Stimulated activated CD4-positive, alpha-beta T cell treated with anti-CD3 and anti-CD28 coated beads, TNF-alpha, amount 100 ng/mL, for 4 hours (primary cell): ENCODE results near the gene LENG1.
A peak's percentile ranks its signal among the peaks of the same experiment; 100 is the strongest.
"Not testable (repeated sequence)": the region's sequence is repeated elsewhere in the genome, so short reads cannot be mapped to it uniquely, and the experiment has no call there.

Experiments
- DNase-seq, 3 experiments: peaks; one replicate each; pipeline ENCODE4 v3.0.0-alpha.2; 2020; ENCODE audit warnings: low read depth in 3 of 3

The LENG1 gene

DNA sequence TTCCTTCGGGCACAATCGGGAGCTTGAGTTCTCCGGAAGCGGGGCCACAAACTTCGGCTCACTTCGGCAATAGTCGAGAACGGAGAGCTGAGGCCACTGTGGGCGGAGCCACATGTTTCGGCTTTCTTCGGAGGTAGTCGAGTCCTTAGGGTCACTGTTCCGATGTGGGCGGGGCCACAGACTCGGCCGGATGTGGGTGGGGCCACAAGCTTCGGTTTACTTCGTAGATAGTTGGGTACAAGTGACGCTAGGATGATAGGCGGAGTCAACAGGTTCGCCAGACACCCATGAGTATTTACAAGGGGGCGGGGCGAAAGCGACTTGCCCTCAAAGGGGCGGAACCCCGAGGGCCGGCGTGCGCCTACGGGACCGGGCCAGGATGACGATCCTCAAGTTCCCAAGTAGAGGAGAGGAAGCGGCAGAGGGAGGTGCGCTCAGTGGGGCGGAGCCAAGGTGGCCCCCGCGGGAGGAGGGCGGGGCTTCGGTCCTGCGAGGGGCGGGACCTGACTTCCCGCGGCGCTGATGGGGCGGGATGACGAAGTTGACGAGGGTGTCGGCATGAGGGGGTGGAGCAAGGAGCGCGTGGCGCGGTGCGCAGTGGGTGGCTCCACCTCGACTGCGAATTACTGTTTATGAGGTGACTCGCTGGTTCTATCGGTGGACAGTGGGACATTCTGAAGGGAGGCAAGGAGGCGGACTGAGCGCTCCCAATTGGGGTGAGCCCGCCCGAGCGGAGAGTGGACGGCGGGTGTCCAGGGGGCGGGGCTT lies 30.4 kb upstream of the LENG1 start:
- DNase-seq: peak; percentile 99 to 100 (median 100)

DNA sequence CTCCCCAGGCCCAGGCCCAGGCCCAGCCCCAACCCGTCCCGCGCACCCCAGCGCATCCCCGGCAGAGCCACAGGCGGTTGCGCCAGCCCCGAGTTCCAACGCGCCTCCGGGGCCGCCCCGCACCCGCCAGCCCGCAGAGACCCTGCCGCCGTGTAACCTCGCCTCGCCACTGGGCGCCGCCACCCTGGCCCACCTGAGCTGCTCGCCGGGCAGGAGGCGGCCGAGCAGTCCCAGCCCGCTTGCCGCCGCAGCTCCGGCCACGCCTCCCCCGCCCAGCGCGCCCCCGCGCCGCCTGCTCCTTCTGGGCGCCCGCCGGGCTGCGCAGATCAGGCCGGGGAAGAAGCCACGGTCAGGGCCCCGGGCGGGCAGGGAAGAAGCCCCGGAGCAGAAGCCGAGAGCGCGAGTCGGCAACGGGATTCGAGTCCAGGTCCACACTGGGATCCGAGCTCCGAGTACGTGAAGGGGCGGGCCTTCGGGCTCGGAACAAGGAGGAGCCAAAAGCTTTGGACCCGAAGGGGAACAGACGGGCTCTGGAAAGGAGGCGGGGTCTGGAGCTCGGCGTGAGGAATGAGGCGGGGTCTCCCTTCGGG lies 29.7 kb upstream of the LENG1 start, which contains the start of gene MBOAT7:
TSS of gene MBOAT7 (minus strand) at position 436 of the 590 bp plus-strand sequence. CDS start 1,072 bp downstream, outside the sequence.
- no peak for DNase-seq

DNA sequence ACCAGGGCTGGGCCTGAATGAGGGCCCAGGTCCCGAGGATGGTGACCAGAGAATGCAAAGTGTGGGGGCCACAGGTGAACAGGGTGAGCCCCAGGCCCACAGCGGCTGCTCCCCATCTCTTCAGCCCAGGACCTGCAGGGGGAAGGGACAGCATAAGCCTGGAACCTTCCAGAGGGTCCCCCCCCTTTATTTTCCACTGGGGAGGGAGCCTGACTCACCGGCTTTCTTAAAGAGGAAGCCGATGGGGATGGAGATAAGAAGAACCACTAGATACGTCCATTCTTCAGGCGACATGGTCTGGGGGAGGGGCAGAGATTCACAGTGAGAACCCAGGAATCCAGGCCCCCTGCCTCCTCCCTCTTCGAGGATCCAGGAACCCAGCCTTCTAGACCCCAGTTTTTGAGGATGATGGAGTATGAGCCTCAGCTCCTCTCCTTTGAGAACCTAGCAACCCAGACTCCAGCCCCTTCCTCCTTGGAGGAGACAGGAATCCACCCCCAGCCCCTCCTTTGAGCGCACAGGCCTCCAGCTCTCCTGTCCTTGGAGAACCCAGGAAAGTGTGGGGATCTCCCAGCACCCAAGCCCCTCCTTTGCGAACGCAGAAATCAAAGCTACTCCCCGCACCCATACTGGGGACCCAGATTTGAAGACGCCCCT lies 28.8 kb upstream of the LENG1 start:
- DNase-seq: peak in 2 of 3 experiments; percentile 37 to 56

DNA sequence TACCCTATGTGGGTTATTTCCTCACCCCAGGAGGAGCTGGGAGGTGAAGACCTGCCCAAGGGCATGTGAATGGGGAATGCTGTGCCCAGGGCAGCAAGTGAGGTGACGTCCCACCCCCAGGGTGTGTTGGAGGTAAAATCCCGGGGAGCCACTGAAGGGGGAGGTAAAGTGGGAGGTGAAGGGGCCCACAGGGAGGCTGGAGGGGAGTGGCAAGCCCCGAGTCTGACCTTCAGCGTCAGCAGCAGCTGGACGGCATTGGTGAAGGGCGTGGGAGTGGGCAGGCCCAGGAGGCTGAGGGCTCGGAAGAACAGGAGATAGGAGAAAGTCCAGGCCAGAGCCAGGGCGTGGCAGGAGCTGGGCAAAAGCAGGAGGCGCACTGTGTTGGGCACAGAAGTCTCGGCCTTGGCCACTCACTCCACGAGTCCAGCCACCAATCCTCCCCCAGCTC lies 27.4 kb upstream of the LENG1 start:
- DNase-seq: no peak

DNA sequence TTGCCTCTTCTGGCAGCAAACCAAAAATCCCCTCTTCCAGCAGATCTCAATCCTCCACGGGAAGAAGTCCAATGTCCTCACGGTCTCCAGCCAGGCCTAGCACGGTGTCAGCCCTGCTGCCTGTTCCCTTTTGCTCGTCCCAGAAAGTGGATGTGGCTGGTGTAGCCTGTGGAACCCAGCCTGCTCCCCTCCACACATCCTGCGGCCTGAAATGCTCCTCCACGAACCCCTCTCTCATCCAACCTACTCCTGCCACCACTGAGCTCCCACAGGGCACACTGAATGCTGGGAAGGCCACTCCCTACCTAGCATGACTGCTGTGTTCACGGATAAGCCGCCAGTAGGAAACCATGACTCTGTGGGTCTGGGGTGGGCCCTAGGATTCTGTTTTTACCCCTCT lies 26.8 kb upstream of the LENG1 start:
- no peak for DNase-seq

DNA sequence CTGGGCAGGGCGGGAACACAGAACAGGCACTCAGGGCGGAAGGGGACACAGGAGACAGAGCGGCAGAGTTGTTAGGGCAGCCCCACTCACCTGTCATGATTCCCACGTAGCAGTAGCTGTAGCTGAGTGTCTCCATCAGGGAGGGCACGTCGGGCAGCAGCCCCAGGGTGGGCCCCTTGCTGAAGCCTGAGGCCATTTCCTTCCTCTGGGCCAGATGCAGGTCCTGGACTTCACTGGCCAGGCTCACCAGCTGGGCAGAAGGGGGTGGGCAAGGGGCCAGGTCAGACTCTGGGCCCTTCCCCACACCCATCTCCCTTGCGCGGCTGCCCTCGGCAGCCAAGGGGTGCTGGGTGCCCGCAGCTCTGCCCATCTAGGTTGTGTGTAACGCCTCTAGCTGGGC lies 23.9 kb upstream of the LENG1 start:
- no peak for DNase-seq

DNA sequence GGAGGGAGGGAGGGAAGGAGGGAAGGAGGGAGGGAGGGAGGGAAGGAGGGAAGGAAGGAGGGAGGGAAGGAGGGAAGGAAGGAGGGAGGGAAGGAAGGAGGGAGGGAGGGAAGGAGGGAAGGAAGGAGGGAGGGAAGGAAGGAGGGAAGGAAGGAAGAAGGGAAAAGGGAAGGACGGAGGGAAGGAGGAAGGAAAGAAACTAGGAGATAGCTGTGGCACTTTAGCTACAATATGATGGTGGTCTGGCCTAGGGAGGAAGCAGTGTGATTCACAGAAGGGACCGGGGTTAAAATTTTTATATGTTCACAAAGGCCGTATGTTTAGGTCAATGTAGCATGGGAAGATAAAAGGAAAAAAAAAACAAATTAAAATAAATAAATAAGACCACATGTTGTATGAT lies 22.4 kb upstream of the LENG1 start:
- not testable (repeated sequence) for DNase-seq

DNA sequence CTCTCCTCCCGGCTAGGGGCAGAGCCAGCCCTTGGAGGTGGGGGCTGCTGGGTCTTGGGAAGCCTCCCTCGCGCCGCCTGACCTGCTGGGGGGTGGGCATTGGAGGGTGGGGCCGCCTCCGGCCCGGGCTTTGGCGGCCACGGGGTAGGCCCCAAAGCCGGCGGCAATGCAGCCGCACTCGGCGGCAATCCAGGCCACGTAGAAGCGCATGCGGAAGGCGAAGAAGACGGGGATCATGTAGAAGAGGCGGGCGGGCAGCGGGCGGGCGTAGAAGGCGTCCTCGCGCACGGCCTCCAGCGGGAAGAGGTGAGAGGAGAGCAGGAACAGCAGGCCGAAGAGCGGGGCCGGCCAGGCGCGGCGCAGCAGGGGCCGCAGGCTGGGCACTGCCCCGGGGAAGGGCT lies 21.2 kb upstream of the LENG1 start:
- no peak for DNase-seq

DNA sequence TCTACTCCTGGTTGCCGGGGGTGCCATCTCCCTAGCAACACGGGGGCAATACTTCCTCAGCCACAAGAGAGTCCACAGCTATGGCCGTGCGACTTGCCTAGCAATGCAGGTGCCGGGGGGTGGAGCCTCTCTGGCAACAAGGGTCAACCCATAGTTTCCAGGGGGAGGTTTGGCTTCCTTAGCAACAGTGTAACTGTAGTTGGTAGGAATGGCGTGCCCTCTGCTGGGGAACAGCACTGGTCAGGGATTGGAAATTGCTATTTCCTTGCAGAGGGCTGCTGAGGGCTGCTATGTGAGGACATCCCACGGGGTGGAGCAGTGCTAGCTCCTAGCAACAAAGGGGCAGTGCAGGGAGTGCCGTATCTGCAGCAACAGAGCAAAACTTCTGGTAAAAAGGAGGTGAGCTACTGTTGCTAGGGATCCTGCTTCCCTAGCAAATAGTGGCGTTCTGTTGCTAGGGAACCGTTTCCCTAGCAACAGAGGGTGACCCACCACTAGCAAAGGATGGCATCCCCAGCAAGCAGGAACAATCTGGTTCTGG lies 20.5 kb upstream of the LENG1 start:
- no peak for DNase-seq

DNA sequence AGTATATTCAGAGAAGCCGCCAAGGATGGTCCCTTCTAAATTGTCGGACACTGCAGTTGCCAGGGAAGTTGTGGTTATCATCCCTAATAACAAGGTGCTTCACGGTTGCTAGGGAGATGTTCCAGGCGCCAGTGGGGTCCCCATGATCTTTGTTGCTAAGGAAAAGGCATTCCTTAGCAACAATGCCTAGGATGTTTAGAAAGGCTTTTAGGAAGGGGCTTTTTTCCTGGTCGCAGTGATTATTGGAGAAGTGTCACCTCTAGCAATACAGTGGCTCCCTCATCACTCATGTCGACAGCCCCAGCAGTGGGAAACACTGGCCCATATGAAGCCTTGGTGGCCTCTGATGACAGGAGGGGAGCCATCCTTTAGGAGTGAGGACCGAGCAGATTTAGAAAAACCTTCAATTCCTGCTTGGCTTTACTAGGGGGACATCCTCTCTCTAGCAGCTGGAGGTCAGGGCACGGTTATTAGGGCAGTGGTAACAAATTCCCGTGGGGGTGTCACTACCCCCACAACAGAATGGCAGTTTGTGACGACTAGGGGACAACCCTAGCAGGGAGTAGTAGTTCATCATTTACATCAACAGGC lies 19.8 kb upstream of the LENG1 start:
- no peak for DNase-seq

DNA sequence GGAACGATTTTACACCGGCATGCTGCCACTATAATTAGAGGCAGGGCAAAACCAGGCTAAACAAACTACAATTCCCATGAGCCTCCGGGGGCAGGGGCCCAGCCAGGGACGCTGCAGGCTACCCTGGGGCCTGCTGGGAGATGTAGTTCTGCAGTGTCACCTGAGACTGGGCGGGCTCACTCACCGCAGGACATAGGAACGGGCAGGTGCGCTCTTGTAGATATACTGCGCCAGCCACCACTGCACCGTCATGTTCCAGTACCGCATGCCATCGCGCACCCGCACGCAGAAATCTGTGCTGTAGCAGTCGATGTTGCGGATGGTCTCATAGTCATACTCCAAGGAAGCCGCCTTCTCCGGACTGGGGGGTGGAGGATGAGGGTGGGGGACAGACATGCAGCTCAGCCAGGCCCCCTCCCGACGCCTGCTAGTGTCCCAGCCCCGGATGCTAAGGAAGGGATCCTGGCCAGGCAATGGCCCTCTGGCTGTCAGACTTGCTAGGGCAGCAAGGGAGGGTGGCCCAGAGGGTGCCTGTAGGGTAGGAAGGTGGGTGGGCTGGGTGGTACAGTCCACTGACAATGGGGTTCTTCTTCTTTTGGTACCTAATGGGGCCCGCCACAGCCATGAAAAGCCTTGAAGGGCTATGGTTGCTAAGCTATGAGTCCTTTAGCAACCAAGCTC lies 19.2 kb upstream of the LENG1 start:
- no peak for DNase-seq

DNA sequence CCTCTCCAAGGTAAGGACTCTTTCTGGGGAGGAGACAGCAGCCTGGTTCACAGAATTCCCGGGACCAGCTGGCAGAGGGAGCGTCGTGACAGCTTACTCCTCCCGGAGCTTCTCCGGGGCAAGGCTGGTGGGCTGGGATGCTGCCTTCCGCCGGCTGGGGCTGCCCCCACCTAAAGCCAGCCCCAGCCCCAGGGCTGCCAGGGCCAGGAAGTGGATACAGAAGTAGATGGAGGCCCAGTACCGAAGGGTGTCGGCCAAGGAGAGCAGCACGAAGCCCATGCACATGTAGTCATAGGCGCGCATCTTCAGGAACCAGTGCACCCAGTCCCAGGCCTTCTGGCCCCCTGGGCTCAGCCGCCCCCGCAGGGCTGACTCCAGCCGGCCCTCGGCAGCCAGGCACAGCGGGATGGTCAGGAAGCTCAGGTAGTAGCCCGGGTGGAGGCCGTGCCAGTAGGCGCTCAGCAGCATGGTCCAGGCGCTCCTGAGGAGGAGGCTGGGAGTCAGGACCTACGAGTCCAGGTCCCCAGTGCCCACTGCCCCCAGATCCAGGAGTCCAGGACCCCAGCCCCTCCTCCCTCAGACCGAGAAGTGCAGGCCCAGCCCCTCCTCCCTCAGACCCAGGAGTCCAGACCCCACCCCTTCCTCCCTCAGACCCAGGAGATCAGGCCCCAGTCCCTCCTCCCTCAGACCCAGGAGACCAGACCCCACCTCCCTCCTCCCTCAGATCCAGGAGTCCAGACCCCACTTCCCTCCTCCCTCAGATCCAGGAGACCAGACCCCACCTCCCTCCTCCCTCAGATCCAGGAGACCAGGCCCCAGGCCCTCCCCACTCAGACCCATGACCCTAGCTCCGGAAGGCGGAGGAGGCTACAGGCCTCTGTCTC lies 14.7 kb upstream of the LENG1 start:
- no peak for DNase-seq

DNA sequence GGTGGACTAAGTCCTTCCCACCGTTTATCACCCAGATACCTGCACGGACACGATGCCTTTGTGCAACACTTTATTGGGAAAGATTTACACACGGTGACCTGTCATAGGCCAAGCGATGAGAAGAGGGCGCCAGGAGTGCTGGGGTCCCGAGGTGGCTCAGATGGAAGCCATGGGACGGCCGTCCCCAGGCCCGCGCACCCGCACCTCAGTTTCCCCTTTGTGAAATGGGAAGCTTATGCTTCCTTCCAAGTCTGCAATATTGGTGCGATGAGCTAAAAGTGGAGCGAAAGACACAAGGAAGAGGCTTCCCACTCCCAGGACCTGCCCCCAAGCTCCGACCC lies 13.8 kb upstream of the LENG1 start:
- DNase-seq: no peak

DNA sequence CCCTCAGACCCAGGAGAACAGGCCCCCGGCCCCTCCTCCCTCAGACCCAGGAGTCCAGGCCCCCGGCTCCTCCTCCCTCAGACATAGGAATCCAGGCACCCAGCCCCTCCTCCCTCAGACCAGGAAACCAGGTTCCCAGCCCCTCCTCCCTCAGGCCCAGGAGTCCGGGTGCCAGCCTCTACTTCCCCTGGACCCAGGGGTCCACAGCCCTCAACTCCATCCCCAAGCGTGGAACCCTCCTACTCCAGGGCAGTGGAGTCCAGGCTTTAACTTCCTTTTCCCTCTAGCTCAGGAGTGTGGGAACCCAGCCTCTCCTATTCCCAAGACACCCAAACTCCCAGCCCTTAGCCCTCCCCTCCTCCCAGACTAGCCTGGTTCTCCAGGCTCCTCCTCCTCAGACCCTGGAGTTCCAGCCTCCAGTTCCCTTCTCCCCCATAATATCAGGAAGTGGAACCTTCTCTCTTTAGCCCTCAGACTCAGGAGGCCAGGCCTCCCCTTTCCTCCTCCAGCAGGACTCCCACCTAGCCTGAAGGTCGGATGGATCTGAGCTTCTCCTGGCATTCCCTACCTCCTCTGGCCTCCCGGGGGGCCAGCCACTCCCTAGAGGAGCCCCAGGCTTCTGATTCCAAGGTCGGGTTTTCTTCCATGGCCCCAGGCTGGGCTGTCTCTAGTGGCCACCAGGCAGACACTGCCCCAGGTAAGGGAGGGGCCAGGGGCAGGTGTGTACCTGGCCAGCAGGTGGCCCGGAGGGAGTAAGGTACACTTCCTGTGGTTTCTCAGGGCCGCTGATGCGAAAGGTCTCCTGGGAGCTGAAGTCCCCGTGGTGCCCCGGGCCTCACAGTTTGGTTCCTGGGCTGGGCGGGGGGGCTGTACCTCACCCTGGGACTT lies 13.2 kb upstream of the LENG1 start, which contains the start of gene TMC4:
TSS of gene TMC4 (minus strand) at position 690 of the 888 bp plus-strand sequence. CDS start at position 647, 43 bp downstream.
- DNase-seq: no peak

DNA sequence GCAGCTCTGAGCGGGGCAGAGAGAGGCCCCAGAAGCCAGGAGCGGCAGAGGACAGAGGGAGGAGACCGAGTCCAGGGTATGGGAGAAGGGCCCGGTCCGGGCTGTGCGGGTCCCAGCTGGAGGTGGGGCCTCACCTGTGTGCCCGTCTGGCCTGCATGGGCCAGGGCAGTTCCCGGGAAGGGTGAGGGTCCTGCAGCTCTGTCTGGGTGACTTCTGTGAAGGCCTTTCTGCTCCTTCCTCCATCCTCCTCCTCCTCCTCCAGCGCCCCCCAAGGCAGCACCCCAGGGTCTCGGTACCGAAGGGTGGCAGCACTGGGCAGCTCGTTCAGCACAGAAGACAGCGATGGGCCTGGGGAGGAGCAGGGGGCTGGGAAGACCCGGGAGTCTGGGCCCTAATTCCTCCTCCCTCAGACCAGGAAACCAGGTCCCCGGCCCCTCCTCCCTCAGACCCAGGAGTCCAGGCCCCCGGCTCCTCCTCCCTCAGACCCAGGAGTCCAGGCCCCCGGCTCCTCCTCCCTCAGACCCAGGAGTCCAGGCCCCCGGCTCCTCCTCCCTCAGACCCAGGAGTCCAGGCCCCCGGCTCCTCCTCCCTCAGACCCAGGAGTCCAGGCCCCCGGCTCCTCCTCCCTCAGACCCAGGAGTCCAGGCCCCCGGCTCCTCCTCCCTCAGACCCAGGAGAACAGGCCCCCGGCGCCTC lies 12.4 kb upstream of the LENG1 start:
- not testable (repeated sequence) for DNase-seq

DNA sequence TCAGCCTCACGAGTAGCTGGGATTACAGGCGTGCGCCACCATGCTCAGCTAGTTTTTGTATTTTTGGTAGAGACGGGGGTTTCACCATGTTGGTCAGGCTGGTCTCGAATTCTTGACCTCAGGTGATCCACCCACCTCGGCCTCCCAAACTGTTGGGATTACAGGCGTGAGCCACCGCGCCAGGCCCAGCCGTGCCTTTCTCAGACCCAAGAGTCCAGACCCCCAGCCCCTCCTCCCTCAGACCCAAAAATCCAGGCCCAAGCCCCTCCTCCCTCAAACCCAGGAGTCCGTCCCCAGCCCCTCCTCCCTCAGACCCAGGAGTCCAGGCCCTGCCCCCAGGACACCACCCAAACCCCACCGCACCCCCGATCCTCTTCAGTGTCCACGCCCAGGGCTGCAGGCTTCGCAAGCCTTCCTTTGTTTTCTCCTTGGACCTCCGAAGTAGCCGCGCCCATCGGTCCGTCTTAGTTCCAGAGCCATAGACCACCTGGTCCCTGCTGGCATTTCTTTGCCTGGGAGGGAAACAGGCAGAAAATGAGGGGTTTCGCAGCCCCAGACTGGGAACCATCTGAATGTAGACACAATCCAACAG lies 9.7 kb upstream of the LENG1 start:
- no peak for DNase-seq

DNA sequence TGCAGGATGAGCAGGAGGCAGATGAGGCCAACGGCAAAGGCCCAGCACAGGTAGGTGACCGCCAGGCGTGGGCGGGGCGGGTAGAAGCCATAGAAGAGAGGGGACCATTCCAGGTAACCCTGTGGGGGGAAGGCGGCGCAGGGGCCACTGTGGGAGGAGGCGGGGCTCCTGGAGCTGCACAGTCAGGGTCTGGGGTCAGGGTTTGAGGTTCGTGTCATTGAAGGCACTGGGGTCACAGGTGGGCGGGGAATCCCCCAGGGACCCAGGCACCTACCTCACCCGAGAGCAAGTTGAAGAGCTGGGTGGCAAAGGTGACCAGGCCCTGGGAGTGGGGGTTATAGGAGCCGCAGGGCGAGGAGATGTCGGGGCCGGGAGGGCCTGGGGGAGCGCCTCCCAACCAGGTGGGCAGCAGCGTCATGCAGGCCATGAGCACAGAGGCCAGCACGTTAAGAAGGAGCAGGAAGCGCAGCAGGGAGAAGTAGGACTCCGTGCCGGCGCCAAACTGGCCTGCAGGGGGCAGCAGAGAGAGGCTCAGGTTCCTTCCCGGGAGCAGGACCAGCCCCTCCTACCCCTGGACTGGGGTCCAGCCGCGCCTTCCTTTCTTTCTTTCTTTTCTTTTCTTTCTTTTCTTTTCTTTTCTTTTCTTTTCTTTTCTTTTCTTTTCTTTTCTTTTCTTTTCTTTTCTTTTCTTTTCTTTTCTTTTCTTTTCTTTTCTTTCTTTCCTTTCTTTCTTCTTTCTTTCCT lies 8.8 kb upstream of the LENG1 start:
- peak; percentile 80 to 90 (median 84) for DNase-seq

DNA sequence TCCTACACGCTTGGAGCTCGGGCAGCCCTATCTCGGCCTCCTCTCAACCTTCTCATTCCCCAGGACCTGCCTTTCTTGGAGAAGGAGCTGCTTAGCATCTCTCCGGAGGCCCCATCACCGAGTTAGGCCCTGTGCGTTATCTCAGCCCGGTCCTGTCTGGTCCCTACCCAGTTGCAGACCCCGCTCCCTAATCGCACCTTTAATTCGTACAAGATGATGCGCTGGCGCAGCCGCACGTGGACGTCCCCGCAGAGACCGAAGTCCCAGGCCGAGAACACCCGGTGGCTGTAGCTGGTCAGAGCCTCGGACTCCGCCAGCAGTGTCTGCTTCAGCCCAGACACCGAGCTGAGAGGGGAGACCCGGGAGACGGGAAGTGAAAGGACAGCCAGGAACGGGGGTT lies 5.7 kb upstream of the LENG1 start:
- no peak for DNase-seq
